Type B pancreatic cell (in vitro differentiated cells): ENCODE measurements around the gene ALOX12. TPM values are rescaled to one million over a fixed set of nuclear protein-coding genes. Genes with fewer than 3 reads are reported as not detected.
A peak's percentile ranks its signal among the peaks of the same experiment; 100 is the strongest.
"Not testable (repeated sequence)": the region's sequence is repeated elsewhere in the genome, so short reads cannot be mapped to it uniquely, and the experiment has no call there.

Experiments
- DNase-seq: peaks from one replicate; pipeline ENCODE4 v3.0.0; 2021; ENCODE audit warnings: mixed read lengths; ENCODE audit not compliant: unreplicated experiment; ENCODE audit errors: extremely low spot score
- H3K27ac Mint-ChIP-seq: 2 replicates; pipeline ENCODE4 v1.8.0; 2021; ENCODE audit warnings: mild to moderate bottlenecking, mixed read lengths
- H3K27me3 Mint-ChIP-seq: 2 replicates; pipeline ENCODE4 v1.8.0; 2021; ENCODE audit warnings: mixed read lengths
- H3K36me3 Mint-ChIP-seq: 2 replicates; pipeline ENCODE4 v1.8.0; 2021; ENCODE audit warnings: mixed read lengths
- H3K4me1 Mint-ChIP-seq: one replicate; pipeline ENCODE4 v1.8.0; 2021; ENCODE audit warnings: mixed read lengths; ENCODE audit not compliant: unreplicated experiment
- H3K4me3 Mint-ChIP-seq: 2 replicates; pipeline ENCODE4 v1.8.0; 2021; ENCODE audit warnings: mild to moderate bottlenecking, mixed read lengths
- H3K9me3 Mint-ChIP-seq: 2 replicates; pipeline ENCODE4 v1.8.0; 2021; ENCODE audit warnings: mixed read lengths
- CTCF ChIP-seq: fragments of 200-600 bp; sonication (generic); conservative IDR thresholded peaks from 2 replicates; pipeline ENCODE4 v1.5.0; 2021; ENCODE audit warnings: antibody characterized with exemption, mild to moderate bottlenecking
- total RNA-seq: library from RNA; stranded (reverse); gene quantifications from 2 replicates; pipeline ENCODE4 v1.2.1, GENCODE V29; 2021; ENCODE audit warnings: low replicate concordance

The ALOX12 gene
- total RNA-seq, 1 donor from 2014 or later: 0.34 TPM

- no peak for DNase-seq
- no peaks in the 10 kb centered on the region for H3K36me3 Mint-ChIP-seq
- H3K9me3 Mint-ChIP-seq: no peaks in the 10 kb centered on the region
- no peaks in the 10 kb centered on the region for H3K4me1 Mint-ChIP-seq
- no peaks in the 10 kb centered on the region for H3K27me3 Mint-ChIP-seq
- H3K27ac Mint-ChIP-seq: no peak overlapping the region
- TF ChIP-seq CTCF: no peak
- H3K4me3 Mint-ChIP-seq: no peak overlapping the region
These were observed 9.2 kb upstream of the ALOX12 start for GRCh38 chr17:6986676-6987075.

- H3K27me3 Mint-ChIP-seq: no peaks in the 10 kb centered on the region
- peaks cover 5% of the 10 kb centered on the region for H3K36me3 Mint-ChIP-seq
- no peaks in the 10 kb centered on the region for H3K4me1 Mint-ChIP-seq
- DNase-seq: no peak
- H3K9me3 Mint-ChIP-seq: no peaks in the 10 kb centered on the region
- no peak for TF ChIP-seq CTCF
- peak overlapping the region; percentile 35 for H3K27ac Mint-ChIP-seq
- no peak overlapping the region for H3K4me3 Mint-ChIP-seq
These were observed 6.1 kb upstream of the ALOX12 start for GRCh38 chr17:6989779-6990178.

DNA sequence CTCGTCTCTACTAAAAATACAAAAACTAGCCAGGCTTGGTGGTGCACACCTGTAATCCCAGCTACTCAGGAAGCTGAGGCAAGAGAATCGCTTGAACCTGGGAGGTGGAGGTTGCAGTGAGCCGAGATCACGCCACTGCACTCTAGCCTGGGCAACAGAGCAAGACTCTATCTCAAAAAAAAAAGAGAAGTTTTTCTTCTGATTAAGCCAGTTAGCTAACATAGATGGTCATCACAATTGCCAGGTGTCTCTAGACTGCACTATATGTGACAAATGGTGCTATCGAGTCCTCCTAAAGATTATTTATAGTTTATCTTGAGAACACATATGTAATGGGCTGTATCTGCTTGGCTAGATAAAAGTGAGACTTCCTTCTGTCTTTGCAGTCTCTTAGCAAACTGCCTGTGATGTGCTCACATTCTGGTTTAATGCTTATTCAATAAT lies 2.2 kb upstream of the ALOX12 start:
- not testable (repeated sequence) for H3K27ac Mint-ChIP-seq, H3K9me3 Mint-ChIP-seq, H3K4me1 Mint-ChIP-seq, H3K27me3 Mint-ChIP-seq, DNase-seq
- Mint-ChIP-seq H3K36me3 (peaks cover 18% of the 10 kb centered on the region), H3K4me3 (peak overlapping the region; percentile 3)

DNA sequence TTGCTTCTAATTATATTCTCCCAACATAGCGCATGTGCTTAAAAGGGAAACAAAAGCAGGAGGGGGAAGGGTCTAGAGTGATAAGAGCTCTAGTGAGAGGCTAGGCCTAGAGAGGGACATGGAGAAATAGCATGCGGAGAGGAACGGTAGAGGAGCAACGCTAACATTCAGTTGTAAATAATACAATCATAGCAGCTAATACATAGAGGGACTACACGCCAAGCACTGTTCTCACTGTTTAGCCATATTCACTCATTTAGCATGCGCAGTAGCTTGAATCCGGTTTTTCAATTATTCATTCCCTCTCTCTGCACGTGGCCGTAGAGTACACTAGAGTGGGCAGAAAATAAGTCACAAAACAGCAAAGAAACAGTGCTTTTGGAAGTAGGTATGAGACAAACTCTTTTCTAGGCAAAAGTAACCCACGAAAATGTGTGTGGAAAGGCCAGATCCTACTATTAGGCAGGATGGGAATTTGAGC lies 1.7 kb upstream of the ALOX12 start:
- no peaks in the 10 kb centered on the region for H3K9me3 Mint-ChIP-seq
- TF ChIP-seq CTCF: no peak
- no peak for DNase-seq
- no peak overlapping the region for H3K27ac Mint-ChIP-seq
- H3K36me3 Mint-ChIP-seq: peaks cover 19% of the 10 kb centered on the region
- peak overlapping the region; percentile 3 for H3K4me3 Mint-ChIP-seq
- H3K27me3 Mint-ChIP-seq: peaks cover 4% of the 10 kb centered on the region
- H3K4me1 Mint-ChIP-seq: no peaks in the 10 kb centered on the region

DNA sequence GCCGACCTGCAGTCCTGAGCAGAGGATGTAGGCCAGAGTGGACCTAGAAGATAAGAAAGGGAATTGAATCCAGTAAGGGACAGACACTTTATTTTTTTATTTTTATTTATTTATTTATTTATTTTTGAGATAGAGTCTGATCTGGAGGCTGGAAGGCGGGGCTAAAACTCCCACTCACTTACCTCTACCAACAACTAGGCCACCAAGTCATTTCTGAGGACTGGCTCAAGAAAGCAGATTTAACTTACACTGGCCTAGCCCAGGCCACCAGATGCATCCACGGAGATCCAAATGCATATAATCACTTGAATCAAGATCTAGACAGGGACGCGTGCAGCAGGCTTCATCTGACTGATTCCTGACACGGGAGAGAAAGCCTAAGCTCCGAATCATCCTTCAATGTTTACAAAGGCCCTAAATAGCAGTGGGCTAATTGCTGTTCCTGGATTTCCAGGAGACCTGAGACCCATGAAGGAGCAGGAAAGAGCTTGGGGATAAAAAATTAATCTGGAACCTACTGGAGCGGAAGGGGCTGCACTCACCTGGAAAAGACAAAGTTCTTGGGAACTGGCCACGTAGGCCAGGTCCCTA lies 1.1 kb upstream of the ALOX12 start:
- H3K27ac Mint-ChIP-seq: no peak overlapping the region
- no peak for TF ChIP-seq CTCF
- H3K9me3 Mint-ChIP-seq: no peaks in the 10 kb centered on the region
- H3K4me1 Mint-ChIP-seq: no peaks in the 10 kb centered on the region
- H3K36me3 Mint-ChIP-seq: peaks cover 25% of the 10 kb centered on the region
- H3K4me3 Mint-ChIP-seq: peak overlapping the region; percentile 69
- H3K27me3 Mint-ChIP-seq: peaks cover 4% of the 10 kb centered on the region
- no peak for DNase-seq

DNA sequence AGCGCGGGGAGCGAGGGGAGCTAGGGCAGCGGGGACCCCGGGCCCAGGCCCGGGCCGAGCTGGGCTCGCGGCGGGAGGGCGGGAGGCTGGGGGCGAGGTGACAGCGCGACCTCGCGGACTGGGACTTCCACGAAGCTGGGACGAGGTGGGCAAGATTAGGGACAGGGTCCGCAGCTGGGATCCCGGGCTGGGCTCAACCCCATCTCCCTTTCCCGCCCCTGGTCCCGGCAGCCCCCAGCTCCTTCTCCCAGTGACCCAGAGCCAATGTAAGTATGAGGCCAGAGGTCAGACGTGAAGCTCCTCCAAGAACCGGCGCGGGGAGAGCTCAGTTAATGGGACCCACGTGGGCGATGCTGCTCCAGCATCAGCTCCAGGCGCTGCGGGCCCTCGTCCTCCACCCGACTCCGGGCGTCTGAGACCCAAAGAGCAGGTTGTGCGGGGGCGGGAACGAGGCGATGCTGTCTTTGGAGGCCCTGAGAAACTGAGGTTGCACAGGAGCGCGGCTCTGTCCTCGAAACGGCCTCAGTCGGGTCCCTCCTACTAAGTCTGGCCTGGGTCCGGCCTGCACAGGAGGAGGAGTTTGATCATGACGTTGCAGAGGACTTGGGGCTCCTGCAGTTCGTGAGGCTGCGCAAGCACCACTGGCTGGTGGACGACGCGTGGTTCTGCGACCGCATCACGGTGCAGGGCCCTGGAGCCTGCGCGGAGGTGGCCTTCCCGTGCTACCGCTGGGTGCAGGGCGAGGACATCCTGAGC lies 585 bp downstream of the ALOX12 start:
- no peak overlapping the region for H3K4me3 Mint-ChIP-seq
- no peak overlapping the region for H3K27ac Mint-ChIP-seq
- H3K9me3 Mint-ChIP-seq: no peaks in the 10 kb centered on the region
- H3K27me3 Mint-ChIP-seq: peaks cover 4% of the 10 kb centered on the region
- no peak for TF ChIP-seq CTCF
- no peak for DNase-seq
- peaks cover 34% of the 10 kb centered on the region for H3K36me3 Mint-ChIP-seq
- no peaks in the 10 kb centered on the region for H3K4me1 Mint-ChIP-seq
